HT-29 (cell line): ENCODE measurements around the gene ABCG1. TPM values are rescaled to one million over a fixed set of nuclear protein-coding genes. Genes with fewer than 3 reads are reported as not detected.
"Not testable (repeated sequence)": the region's sequence is repeated elsewhere in the genome, so short reads cannot be mapped to it uniquely, and the experiment has no call there.

ENCODE experiments used
- DNase-seq: peaks from one replicate; pipeline ENCODE4 v3.0.0-alpha.2; 2015; ENCODE audit warnings: low spot score
- total RNA-seq: library from RNA; depleted of rRNA; stranded (reverse); fragments of >200 nt; shearing (Covaris generic); gene quantifications from 2 replicates; pipeline ENCODE4 v1.2.3, GENCODE V29; 2014; rRNA removed

The ABCG1 gene
- 2.6 and 5.7 TPM in 2 replicates for total RNA-seq

DNA sequence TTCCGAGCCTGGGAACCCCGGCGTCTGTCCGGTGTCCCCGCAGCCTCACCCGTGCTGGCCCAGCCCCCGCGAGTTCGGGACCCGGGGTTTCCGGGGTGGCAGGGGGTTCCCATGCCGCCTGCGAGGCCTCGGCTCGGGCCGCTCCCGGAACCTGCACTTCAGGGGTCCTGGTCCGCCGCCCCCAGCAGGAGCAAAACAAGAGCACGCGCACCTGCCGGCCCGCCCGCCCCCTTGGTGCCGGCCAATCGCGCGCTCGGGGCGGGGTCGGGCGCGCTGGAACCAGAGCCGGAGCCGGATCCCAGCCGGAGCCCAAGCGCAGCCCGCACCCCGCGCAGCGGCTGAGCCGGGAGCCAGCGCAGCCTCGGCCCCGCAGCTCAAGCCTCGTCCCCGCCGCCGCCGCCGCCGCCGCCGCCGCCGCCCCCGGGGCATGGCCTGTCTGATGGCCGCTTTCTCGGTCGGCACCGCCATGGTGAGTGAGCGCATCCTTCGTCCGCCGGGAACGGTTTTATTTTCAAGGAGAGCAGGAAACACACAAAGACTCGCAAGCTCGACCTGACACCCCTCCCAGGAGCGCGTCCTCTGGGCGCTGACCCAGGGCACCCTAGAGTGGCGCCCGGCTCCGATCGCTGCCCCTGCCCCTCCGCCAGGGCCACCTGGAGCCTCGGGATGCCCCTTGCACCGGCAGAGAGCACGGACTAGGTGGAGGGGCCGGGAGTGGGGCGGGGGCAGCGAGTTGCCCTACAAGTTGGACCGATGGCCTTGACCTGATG, at the start of gene ABCG1:
TSS of gene ABCG1 (plus strand) at position 305 of the 770 bp plus-strand sequence. CDS start at position 428, 123 bp downstream.
- peak; percentile 42 for DNase-seq

- DNase-seq, result peak; percentile 55
Measured at GRCh38 chr21:42169758-42170157, 49.2 kb upstream of the ABCG1 start.

DNA sequence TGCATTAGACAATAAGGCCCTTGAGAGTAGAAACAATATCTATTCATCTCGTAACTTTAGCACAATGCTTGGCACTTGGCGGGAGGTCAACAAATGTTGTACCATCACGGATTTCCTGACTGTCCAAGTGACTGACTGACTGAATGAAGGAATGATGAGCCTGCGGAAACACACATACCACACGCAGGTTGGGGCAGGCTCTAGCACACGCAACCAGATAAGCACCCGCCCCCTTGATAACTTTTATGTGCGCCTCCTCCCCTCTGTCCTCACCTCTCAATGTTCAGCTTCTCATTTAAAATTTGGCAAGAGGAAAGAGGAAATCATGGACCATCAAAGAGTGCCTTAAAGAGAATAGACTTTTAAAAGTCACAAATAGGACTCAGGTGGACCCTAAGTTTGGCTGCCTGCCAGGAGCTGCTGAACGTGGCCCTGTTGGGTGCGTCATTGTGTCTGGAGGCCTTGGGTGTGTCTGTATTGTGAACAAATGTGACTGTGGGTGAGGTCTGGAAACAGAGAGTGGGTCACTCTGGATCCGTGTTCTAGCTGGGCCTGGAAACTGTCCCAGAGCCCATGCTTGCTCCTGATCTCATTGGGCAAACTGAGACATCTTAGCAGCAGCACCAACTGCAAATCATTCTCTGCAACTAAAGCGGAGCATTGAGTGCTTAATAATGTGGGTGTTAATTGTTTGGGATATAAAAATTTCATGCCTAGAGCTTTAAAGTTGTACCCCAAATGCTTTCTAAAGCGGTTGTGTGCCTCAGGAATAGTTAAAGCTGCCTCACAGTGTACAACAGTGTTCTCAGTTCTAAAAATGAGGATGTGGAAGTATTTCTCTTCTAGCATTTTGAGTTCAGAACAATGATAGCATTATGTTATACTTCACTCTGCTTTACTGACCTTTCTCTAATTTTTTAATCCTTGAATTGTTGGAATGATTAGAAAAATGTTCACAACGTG, 47.6 kb upstream of the ABCG1 start:
- DNase-seq, result peak; percentile 29

GRCh38 chr21:42172596-42173483, 46.1 kb upstream of the ABCG1 start:
- no peak for DNase-seq

- no peak for DNase-seq
Measured at GRCh38 chr21:42174173-42174572, 44.8 kb upstream of the ABCG1 start.

GRCh38 chr21:42175110-42175710, 43.7 kb upstream of the ABCG1 start:
- no peak for DNase-seq

DNA sequence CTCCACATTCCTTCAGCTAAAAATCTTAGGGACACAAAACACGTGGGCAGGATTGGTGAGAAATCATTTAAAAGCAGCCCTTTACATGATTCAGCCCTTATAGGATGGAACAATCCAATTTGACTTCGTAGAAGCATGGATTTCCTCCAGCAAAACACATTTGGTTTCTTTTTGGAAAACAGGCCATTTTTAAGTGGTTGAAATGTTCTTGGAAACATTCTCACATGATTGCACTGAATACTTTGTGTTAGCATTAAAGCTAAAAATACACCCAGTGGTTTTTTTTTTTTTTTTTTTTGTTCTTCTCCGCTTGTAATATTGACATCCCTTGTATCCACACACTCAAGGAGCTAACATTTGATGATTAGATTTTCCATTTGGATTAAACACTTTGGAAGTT, 42.1 kb upstream of the ABCG1 start:
- no peak for DNase-seq

DNA sequence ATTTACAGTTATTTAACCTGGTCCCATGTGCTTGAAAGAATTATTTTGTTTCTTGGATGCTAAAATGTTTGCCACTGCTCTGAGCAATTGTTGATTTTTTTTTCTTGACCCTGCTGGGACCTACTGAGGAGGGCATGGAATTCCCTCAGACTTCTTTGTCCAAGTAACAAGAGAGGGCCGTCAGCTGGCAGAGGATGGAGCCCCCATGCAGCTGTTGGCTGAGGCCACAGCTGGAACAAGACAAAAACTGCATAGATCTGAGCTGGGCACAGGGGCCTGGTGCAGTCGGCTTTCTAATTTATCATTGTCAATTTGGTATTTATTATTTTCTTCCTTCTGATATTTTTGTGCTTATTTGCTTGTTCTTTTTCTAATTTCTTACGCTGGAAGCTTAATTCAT, 39.6 kb upstream of the ABCG1 start:
- DNase-seq, result no peak

GRCh38 chr21:42180001-42180400, 38.9 kb upstream of the ABCG1 start:
- DNase-seq, result not testable (repeated sequence)

DNA sequence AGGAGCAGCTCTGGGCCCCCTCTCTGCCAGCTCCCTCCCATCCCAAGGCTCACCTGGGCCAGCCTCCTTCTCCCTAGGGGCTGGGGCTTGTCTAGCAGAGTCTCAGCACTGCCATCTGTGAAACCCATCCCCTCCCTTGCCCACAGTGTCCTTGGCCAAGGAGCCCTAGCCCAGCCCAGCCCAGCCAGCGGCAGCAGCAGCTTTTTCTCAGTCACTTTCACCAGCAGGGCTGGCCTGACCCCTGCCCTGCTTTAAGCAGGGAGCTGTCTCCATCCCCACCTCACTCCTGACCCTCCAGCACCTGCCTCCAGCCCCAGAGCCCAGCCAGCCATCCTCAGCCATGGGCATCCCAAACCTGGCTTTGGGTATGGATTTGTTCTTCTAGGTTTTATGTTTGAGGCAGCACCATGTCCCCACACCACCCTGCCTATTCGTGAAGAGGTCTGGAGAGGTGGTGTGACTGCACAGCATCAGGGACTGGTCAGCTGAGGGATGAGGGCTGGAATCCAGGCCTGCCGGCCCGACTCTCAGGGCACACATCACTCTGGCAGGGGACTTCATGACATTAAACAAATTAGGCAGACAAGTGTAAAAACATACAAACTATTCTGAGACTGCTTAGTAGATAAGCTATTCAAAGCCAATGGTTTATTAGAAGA, 36.1 kb upstream of the ABCG1 start:
- no peak for DNase-seq

GRCh38 chr21:42183374-42184266, 35.3 kb upstream of the ABCG1 start:
- no peak for DNase-seq

GRCh38 chr21:42186591-42186990, 32.3 kb upstream of the ABCG1 start:
- DNase-seq, result no peak

DNA sequence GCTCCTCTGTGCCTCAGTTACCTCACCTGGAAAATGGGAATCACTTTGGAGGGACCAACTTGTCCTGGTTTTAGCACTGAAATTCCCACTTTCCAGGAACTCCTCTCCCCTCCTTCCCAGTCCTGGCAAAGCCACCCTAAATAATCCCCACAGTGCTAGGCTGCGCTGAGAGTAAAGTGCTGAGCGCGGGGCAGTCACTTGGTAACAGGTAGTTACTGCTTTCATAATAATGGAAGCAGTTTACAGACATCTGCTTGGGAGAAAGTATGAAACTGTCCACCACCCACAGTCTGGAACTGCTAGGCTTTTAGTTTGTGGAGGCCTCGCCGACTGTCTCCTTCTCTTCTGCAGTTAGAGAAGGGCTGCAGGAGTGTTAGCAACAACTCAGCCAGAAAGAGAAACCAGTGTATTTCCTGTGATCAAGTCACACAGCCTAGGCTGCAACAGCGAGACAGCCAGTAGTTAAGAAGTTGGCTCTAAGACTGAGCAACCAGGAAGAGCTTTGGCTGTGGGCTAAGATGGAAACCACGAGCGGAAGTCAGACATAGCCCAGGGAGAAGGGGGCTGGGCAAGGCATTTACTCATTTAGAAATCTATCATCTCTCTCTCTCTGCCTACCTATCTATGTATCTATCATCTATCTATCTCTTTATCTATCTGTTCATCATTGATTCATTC, 30.8 kb upstream of the ABCG1 start:
- no peak for DNase-seq

DNA sequence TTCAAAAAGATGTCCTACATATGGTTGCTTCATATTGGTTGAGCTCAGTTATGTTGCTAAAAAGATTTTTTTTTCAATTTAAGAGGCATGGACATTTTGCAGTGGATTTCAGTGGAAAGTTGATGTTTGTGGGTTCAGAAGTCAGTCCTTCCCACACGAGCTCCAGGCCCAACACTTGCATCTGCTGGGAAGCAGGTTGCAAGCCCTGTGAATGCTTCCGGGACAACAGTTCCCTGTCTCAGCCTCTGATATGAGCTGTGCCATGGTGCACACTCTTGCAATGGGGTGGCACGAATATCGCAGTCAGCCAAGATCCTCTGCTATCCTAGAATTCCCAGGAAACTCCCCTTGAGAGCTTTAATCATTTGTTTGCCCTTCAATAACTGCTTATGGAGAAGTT, 30.3 kb upstream of the ABCG1 start:
- no peak for DNase-seq

DNA sequence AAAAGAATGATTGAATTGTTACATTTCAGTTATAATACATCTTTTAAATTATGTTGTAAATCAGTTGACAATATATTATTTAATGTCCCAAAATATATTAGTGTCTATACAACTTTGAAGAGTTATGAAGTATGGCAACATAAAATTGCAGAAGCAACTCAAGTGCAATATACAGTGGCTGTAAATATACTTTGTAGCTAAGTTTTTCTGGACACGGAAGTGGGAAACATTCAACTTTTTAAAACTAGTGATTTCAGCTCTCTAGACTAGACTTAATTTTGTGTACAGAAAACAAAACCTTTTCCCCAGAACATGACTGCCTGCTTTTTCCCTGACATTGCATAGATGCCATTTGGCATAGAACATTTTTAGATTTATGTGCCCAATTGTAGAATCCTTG, 29.5 kb upstream of the ABCG1 start:
- no peak for DNase-seq

GRCh38 chr21:42189860-42190485, 29.0 kb upstream of the ABCG1 start:
- no peak for DNase-seq

DNA sequence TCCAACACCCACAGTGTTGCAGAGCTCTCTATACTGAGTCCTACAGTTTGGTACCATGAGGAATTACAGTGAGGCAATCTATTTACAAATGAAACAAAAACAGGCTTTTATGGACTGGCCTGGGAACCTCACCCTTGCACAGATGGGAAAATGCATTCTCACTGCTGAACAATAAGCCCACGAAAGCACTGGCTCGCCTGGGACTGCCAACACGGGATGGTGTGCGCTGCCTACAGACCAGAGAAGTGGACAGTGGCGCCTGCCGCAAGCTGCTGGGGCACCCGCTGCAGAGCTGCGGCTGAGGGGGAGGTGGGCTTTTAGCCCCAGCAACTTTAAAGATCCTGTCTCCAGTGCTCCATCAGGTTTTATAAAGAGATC, 28.5 kb upstream of the ABCG1 start:
- DNase-seq, result no peak

GRCh38 chr21:42191064-42191463, 27.9 kb upstream of the ABCG1 start:
- DNase-seq, result no peak
